HepG2 (cell line): ENCODE data around the gene OR8B3.
"Not testable (repeated sequence)": the region's sequence is repeated elsewhere in the genome, so short reads cannot be mapped to it uniquely, and the experiment has no call there.

Experiments
- KAT8 ChIP-seq: IDR thresholded peaks from 2 replicates; pipeline ENCODE4 v1.6.1; 2016; ENCODE audit warnings: missing genetic modification reagents, missing compliant biosample characterization
- SRF ChIP-seq: IDR thresholded peaks from 2 replicates; pipeline ENCODE4 v1.6.1; 2011; ENCODE audit warnings: mild to moderate bottlenecking, low read depth, low read length, moderate library complexity
- TF ChIP-seq, protein P1 (sequence below): sonication (generic); formaldehyde crosslinking; IDR thresholded peaks from 2 replicates; pipeline ENCODE4 v1.5.0; 2020; ENCODE audit warnings: mild to moderate bottlenecking, missing genetic modification reagents, moderate library complexity

DNA sequence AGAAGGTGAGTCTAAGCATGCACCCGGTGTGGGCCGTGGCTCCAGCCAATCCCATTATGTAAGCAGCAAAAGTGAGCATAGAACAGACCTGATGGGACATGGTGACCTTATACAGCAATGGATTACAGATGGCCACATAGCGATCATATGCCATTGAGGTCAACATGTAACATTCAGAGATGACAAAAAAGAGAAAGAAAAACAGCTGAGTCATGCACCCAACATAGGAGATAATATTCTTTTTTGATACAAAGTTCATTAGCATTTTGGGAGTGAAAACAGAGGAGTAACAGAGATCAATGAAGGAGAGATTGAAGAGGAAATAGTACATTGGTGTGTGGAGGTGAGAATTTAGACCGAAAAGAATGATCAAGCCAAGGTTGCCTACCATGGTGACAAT is 2.0 kb downstream of the OR8B3 start:
- TF ChIP-seq SRF; KAT8 (CRISPR knock-in tag): not testable (repeated sequence)
- TF ChIP-seq, protein P1, sequence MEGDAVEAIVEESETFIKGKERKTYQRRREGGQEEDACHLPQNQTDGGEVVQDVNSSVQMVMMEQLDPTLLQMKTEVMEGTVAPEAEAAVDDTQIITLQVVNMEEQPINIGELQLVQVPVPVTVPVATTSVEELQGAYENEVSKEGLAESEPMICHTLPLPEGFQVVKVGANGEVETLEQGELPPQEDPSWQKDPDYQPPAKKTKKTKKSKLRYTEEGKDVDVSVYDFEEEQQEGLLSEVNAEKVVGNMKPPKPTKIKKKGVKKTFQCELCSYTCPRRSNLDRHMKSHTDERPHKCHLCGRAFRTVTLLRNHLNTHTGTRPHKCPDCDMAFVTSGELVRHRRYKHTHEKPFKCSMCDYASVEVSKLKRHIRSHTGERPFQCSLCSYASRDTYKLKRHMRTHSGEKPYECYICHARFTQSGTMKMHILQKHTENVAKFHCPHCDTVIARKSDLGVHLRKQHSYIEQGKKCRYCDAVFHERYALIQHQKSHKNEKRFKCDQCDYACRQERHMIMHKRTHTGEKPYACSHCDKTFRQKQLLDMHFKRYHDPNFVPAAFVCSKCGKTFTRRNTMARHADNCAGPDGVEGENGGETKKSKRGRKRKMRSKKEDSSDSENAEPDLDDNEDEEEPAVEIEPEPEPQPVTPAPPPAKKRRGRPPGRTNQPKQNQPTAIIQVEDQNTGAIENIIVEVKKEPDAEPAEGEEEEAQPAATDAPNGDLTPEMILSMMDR (CRISPR knock-in tag) = not testable (repeated sequence)
